ENCODE measurements around the gene THY1.

THY1 gene

DNA sequence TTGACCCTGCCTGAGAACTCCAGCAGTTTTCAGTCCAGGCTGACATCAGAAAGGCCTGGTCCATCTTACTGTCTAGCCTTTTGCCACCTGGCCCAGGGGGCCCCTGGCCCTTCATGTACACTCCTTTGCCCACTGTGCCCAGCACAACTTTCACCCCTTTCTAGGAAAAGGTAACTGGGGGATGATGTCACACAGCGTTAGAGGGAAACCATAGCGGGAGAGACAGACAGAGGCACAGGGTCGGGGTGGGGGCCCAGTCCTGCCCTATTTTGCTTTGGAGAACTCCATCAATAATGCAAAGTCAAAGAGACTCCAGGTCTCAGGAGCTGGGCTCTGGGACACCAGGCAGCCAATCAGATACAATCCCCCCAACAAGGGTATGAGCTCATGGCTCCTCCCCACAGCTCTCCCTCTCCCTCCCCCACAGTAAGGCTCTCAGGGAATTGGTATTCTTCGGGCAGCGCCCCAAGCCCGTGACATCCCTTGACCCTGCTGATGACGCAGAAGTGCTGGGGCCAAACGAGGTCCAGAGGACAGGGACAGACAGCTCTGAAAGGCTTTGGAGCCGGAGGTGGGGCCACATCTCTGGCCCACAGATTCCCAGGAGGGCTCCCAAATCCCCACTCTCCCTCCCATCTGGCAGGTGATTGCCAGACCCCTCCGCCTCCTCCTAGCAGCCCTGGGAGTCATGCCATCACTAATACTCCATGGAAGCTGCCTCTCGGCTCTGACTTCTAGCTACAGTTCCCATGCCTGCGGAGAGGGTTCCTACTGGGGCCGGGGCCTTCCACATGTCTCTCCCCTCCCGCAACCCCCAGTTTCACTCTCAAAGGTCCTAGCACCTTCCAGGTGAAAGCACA lies 47.4 kb downstream of the THY1 start:
- TF ChIP-seq, protein P1, sequence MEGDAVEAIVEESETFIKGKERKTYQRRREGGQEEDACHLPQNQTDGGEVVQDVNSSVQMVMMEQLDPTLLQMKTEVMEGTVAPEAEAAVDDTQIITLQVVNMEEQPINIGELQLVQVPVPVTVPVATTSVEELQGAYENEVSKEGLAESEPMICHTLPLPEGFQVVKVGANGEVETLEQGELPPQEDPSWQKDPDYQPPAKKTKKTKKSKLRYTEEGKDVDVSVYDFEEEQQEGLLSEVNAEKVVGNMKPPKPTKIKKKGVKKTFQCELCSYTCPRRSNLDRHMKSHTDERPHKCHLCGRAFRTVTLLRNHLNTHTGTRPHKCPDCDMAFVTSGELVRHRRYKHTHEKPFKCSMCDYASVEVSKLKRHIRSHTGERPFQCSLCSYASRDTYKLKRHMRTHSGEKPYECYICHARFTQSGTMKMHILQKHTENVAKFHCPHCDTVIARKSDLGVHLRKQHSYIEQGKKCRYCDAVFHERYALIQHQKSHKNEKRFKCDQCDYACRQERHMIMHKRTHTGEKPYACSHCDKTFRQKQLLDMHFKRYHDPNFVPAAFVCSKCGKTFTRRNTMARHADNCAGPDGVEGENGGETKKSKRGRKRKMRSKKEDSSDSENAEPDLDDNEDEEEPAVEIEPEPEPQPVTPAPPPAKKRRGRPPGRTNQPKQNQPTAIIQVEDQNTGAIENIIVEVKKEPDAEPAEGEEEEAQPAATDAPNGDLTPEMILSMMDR (IDR thresholded peaks at IDR 0.05; ENCODE audit: low read length), result no peak
- no peak for TF ChIP-seq EZH2 (IDR thresholded peaks at IDR 0.05; ENCODE audit: borderline replicate concordance, low read length)
- Histone ChIP-seq H3F3A (ENCODE audit: insufficient read depth, low read length) (no peaks in the 10 kb centered on the region), H2AFZ (ENCODE audit: low read length) (no peak overlapping the region), H3K36me3 (ENCODE audit: insufficient read depth, low read length) (no peaks in the 10 kb centered on the region), H3K9me3 (ENCODE audit: low read length) (no peaks in the 10 kb centered on the region), H3K27me3 (ENCODE audit: insufficient read depth, low read length) (no peaks in the 10 kb centered on the region), H3K9ac (ENCODE audit: low read length) (no peak overlapping the region), H3K27ac (ENCODE audit: low read depth, low read length, poor library complexity, severe bottlenecking) (no peak overlapping the region), H3K4me1 (ENCODE audit: insufficient read depth, low read length, severe bottlenecking) (peaks cover 20% of the 10 kb centered on the region), H3K4me2 (ENCODE audit: low read length) (no peak overlapping the region), H3K9me2 (ENCODE audit: low read depth, low read length) (no peaks in the 10 kb centered on the region), H3K79me2 (ENCODE audit: insufficient read depth, low read length) (no peaks in the 10 kb centered on the region), H3K4me3 (ENCODE audit: low read depth, low read length, poor library complexity, severe bottlenecking) (no peak overlapping the region), H4K20me1 (ENCODE audit: insufficient read depth, low read length) (no peaks in the 10 kb centered on the region)

DNA sequence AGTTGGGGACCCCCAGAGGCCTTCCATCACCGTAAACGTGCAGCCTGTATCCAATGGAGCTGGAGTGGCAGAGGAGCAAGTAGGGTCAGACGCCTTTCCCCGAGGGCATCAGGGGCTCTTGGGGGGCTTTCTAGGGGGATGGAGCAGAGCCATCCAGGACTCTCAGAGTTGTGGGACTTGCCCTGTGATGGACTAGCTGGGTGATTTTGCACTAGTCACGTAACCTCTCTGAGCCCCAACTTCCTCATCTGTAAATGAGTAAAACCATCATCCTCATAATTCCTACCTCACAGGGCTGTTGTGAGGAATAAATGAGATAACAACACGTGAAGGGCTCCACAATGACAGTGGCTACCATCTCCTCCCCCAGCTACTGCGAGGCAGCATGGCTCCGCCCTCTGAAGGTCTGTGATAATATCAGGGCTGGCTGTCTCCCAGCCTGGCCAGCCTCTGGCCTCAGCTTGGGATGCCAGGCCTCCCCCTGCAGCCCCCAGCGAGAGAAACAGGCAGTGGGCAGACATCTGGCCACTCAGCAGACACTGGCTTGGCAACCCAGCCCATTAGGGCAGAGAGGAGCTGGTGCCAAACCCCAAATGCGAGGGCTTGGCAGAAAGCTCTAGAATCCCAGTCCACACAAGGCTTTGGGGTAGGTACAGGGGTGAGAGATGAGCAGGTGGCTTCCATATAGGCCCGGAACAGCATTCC lies 48.2 kb downstream of the THY1 start:
- H3K27me3 ChIP-seq (ENCODE audit: insufficient read depth, low read length), result no peaks in the 10 kb centered on the region
- no peaks in the 10 kb centered on the region for H3K9me2 ChIP-seq (ENCODE audit: low read depth, low read length)
- no peak overlapping the region for H2AFZ ChIP-seq (ENCODE audit: low read length)
- H4K20me1 ChIP-seq (ENCODE audit: insufficient read depth, low read length), result no peaks in the 10 kb centered on the region
- H3K4me3 ChIP-seq (ENCODE audit: low read depth, low read length, poor library complexity, severe bottlenecking), result no peak overlapping the region
- H3K4me2 ChIP-seq (ENCODE audit: low read length), result no peak overlapping the region
- no peaks in the 10 kb centered on the region for H3K79me2 ChIP-seq (ENCODE audit: insufficient read depth, low read length)
- no peaks in the 10 kb centered on the region for H3F3A ChIP-seq (ENCODE audit: insufficient read depth, low read length)
- TF ChIP-seq EZH2 (IDR thresholded peaks at IDR 0.05; ENCODE audit: borderline replicate concordance, low read length), result no peak
- TF ChIP-seq, protein P1 (IDR thresholded peaks at IDR 0.05; ENCODE audit: low read length), result no peak
- no peak overlapping the region for H3K9ac ChIP-seq (ENCODE audit: low read length)
- H3K27ac ChIP-seq (ENCODE audit: low read depth, low read length, poor library complexity, severe bottlenecking), result no peak overlapping the region
- no peaks in the 10 kb centered on the region for H3K9me3 ChIP-seq (ENCODE audit: low read length)
- H3K36me3 ChIP-seq (ENCODE audit: insufficient read depth, low read length), result no peaks in the 10 kb centered on the region
- H3K4me1 ChIP-seq (ENCODE audit: insufficient read depth, low read length, severe bottlenecking), result peaks cover 28% of the 10 kb centered on the region

DNA sequence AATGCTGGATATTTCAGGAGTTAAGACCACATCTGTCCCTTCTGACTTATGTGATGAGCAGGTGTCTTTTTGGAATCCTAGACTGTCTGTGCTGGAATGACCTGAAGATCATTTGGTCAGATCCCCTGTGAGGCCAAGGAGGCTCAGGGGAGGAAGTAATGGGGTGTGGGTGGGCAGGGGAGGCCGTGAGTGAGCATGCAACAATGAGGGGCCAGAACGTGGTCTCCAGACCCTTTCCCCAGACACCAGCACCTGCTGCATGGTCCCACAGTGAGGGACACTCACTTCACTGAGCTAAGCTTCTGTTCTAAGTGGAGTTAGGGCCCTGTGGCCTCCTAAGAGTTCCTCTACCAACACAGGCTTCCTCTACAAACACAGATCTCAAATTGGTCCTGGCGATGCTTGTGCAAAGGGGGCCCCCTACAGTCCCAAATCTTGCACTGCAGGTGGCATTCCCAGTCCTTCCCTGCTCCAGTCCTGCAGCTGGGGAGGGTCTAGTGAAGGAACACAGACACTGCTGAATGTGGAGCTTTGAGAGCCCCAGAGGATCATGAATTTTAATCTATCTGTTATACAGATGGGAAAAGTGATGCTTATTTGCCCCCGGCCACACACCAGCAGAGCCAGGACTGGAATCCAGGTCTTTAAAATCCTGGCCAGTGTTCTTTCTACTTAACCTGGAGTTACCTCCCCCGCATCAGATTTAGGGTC lies 48.9 kb downstream of the THY1 start:
- Histone ChIP-seq H3K27me3 (ENCODE audit: insufficient read depth, low read length) (no peaks in the 10 kb centered on the region), H3K4me2 (ENCODE audit: low read length) (no peak overlapping the region), H4K20me1 (ENCODE audit: insufficient read depth, low read length) (no peaks in the 10 kb centered on the region), H3K36me3 (ENCODE audit: insufficient read depth, low read length) (no peaks in the 10 kb centered on the region), H2AFZ (ENCODE audit: low read length) (no peak overlapping the region), H3K9me2 (ENCODE audit: low read depth, low read length) (no peaks in the 10 kb centered on the region), H3F3A (ENCODE audit: insufficient read depth, low read length) (no peaks in the 10 kb centered on the region), H3K4me3 (ENCODE audit: low read depth, low read length, poor library complexity, severe bottlenecking) (no peak overlapping the region), H3K27ac (ENCODE audit: low read depth, low read length, poor library complexity, severe bottlenecking) (no peak overlapping the region), H3K9ac (ENCODE audit: low read length) (no peak overlapping the region), H3K79me2 (ENCODE audit: insufficient read depth, low read length) (no peaks in the 10 kb centered on the region), H3K4me1 (ENCODE audit: insufficient read depth, low read length, severe bottlenecking) (peaks cover 35% of the 10 kb centered on the region), H3K9me3 (ENCODE audit: low read length) (no peaks in the 10 kb centered on the region)
- TF ChIP-seq EZH2 (IDR thresholded peaks at IDR 0.05; ENCODE audit: borderline replicate concordance, low read length), result no peak
- TF ChIP-seq, protein P1 (IDR thresholded peaks at IDR 0.05; ENCODE audit: low read length), result peak; percentile 83

All from OCI-LY1 (cell line).